Activated B cell treated with CpG ODN at 0.5 μM for 24 hours (primary cell): ENCODE data around the gene COL17A1. TPM values are rescaled to one million over a fixed set of nuclear protein-coding genes. Genes with fewer than 3 reads are reported as not detected.

ENCODE experiments used
- ATAC-seq: fragments of 200-7000 bp; cut with Tn5 transposase; one replicate; pipeline ENCODE4 v1.10.0; 2021; ENCODE audit warnings: low read depth, mild to moderate bottlenecking, moderate library complexity
- CTCF ChIA-PET: fragments of 350-600 bp; sonication (Branson Sonifier 250); formaldehyde crosslinking; loops from one replicate; lab custom pipeline; 2021; ENCODE audit warnings: antibody characterized with exemption; lab: Charles Lee
- POLR2A ChIA-PET: fragments of 350-600 bp; sonication (Branson Sonifier 250); formaldehyde crosslinking; loops from one replicate; lab custom pipeline; 2021; ENCODE audit warnings: antibody characterized with exemption; lab: Charles Lee
- DNase-seq: peaks from one replicate; pipeline ENCODE4 v3.0.0; 2022
- H3K27ac Mint-ChIP-seq: one replicate; pipeline ENCODE4 v1.8.0; 2020; ENCODE audit warnings: mixed read lengths
- H3K27me3 Mint-ChIP-seq: one replicate; pipeline ENCODE4 v1.8.0; 2021; ENCODE audit warnings: mixed read lengths
- H3K36me3 Mint-ChIP-seq: one replicate; pipeline ENCODE4 v1.8.0; 2021; ENCODE audit warnings: low read depth, mixed read lengths
- H3K4me1 Mint-ChIP-seq: one replicate; pipeline ENCODE4 v1.8.0; 2021; ENCODE audit warnings: mixed read lengths
- H3K4me3 Mint-ChIP-seq: one replicate; pipeline ENCODE4 v1.8.0; 2020; ENCODE audit warnings: mild to moderate bottlenecking, mixed read lengths
- H3K9me3 Mint-ChIP-seq: one replicate; pipeline ENCODE4 v1.8.0; 2020; ENCODE audit warnings: mixed read lengths
- intact Hi-C: fragments of 100-400 bp; cut with micrococcal nuclease; formaldehyde crosslinking; loops from one replicate; pipeline ENCODE4 v1.15.1; 2024
- total RNA-seq: library from RNA; stranded (reverse); gene quantifications from 2 replicates; pipeline ENCODE4 v1.2.3, GENCODE V29; 2022
- TF ChIP-seq, protein P1 (sequence below): fragments of 200-600 bp; IDR thresholded peaks from one replicate; pipeline ENCODE4 v1.8.0; 2022; ENCODE audit warnings: antibody characterized with exemption, mild to moderate bottlenecking

The COL17A1 gene
- total RNA-seq, 1 donor from 2014 or later = not detected

DNA sequence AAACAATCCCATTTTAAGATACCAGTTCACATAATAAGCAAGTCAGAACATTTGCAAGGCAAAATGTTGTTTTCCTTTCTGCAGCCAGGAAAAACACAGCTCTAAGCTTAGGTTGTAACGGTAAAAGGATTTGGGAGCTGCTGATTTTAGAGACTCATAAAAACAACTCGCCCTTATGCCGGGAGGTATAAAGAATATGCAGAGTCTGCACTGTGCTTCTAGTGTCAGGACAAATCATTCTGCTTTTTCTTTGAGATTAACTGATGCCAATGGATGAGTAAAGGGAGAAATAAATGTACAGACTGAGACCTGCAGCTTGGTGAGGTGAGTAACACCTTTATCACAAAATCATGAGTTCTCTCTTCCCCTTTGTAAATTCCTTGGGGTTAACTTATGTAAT is 34.3 kb upstream of the COL17A1 start:
- Mint-ChIP-seq H3K27ac (peak overlapping the region; percentile 99), H3K4me1 (peaks cover 25% of the 10 kb centered on the region), H3K9me3 (no peaks in the 10 kb centered on the region), H3K27me3 (no peaks in the 10 kb centered on the region), H3K4me3 (no peak overlapping the region), H3K36me3 (peaks cover 10% of the 10 kb centered on the region)
- DNase-seq (no peak), ATAC-seq (no peak)
- ChIA-PET POLR2A (interaction anchor here (1.0 to 3.3 kb wide), 7 partner anchors 11 to 535 kb away, joined by 3 to 28 read pairs (median 5); partner anchors contain the start of genes GSTO2, ITPRIP and SLK), CTCF (no interaction called here)
- TF ChIP-seq, protein P1, sequence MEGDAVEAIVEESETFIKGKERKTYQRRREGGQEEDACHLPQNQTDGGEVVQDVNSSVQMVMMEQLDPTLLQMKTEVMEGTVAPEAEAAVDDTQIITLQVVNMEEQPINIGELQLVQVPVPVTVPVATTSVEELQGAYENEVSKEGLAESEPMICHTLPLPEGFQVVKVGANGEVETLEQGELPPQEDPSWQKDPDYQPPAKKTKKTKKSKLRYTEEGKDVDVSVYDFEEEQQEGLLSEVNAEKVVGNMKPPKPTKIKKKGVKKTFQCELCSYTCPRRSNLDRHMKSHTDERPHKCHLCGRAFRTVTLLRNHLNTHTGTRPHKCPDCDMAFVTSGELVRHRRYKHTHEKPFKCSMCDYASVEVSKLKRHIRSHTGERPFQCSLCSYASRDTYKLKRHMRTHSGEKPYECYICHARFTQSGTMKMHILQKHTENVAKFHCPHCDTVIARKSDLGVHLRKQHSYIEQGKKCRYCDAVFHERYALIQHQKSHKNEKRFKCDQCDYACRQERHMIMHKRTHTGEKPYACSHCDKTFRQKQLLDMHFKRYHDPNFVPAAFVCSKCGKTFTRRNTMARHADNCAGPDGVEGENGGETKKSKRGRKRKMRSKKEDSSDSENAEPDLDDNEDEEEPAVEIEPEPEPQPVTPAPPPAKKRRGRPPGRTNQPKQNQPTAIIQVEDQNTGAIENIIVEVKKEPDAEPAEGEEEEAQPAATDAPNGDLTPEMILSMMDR = no peak
- intact Hi-C loops = loop anchor here (2.0 to 5.0 kb wide), 3 partner anchors 93 to 928 kb away; partner anchors contain the start of gene NT5C2

DNA sequence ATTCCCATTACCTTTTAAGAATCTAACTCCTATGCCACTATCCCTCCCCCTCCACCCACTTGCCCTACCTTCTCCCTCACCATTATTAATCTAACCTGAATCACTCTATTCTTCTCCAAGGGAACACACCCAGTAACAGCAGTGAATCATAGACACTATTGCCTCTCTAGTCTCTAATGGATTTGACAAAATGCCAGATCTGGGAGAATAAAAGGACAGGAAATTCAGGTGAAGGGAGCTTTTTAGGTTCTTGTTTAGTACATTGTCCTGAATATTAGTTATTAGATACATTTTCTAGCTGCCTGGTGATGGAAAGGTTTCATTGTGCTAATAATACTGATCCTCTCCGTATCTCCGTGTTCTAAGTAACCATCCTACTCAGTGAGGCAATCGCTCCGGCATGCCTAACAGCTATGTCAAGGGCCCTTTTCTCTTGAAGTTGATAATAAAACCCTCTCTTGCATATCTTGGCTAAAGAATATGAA is 32.2 kb upstream of the COL17A1 start:
- H3K36me3 Mint-ChIP-seq = peaks cover 7% of the 10 kb centered on the region
- no peaks in the 10 kb centered on the region for H3K9me3 Mint-ChIP-seq
- H3K4me3 Mint-ChIP-seq = no peak overlapping the region
- ChIA-PET POLR2A (no interaction called here), CTCF (no interaction called here)
- peaks cover 24% of the 10 kb centered on the region for H3K4me1 Mint-ChIP-seq
- intact Hi-C loops = no loop called here
- ATAC-seq (no peak), DNase-seq (no peak)
- no peaks in the 10 kb centered on the region for H3K27me3 Mint-ChIP-seq
- TF ChIP-seq, protein P1 = no peak
- no peak overlapping the region for H3K27ac Mint-ChIP-seq

DNA sequence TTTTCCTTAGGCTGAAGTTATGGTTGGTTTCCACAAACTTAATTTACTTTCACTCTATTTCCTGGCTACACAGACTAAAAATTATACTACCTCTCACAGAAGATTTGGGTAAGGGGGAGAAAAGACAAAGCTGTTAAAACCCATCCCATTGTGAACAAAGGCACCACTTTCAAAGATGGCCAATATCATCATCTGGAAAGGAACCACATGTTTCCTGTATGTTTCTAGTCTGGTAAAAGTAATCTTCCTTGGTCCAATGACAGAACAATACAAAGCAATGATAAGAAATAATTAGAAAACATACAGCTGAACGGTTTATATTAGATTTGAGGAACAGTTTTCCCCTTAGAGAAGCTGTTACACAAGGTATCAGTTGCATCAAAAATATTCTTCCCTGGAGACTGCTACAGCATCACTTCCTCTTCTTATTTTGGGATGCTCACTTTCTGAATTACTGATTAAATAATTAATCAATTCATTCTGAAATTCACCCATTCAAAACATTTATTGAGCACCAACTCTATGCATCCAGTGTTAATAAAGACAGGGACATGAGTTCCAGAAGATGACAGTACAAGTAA is 27.8 kb upstream of the COL17A1 start:
- intact Hi-C loops = no loop called here
- no peak overlapping the region for H3K27ac Mint-ChIP-seq
- CTCF ChIA-PET = no interaction called here
- POLR2A ChIA-PET = interaction anchor here (1.9 kb wide), 1 partner anchor 8 kb away, joined by 15 read pairs; the partner anchor contains the start of gene SFR1
- H3K9me3 Mint-ChIP-seq = no peaks in the 10 kb centered on the region
- H3K27me3 Mint-ChIP-seq = peaks cover 7% of the 10 kb centered on the region
- H3K4me3 Mint-ChIP-seq = no peak overlapping the region
- no peak for ATAC-seq
- H3K36me3 Mint-ChIP-seq = no peaks in the 10 kb centered on the region
- no peak for DNase-seq
- H3K4me1 Mint-ChIP-seq = peaks cover 12% of the 10 kb centered on the region
- TF ChIP-seq, protein P1 = no peak

DNA sequence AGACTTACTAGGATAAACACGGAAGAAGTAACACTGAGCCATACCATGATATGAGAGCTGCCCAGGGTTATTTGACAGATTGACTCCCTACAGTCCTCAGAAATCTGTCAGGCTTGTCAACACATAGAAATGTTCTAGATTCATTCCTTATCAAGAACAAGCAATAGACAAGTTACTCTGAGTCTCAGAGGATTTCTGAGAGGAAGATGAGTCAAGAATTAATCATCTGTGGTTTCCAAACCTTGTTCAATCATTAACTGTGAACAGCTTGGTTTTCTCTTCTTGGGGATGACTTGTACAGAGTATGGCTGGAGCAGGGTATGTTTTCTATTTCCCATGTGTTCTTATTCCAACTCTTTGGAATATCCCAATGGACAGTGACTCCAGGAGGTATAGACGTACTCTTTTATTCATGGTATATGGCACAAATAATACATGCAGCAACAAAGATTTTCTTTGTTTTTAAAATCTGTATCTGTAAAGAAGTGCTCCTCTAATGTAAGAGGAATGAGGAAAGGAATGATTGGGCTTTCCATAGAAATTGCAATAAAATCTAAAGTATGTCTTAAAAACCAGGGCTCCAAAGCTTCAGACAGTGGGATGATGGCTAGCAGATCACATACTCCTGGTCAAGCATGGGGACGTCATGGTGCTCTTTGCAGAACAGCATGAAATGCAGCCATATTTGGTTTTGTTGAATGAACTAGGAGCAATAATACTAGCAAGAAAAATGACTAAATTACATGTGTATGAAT is 24.4 kb upstream of the COL17A1 start:
- Mint-ChIP-seq H3K4me1 (peaks cover 12% of the 10 kb centered on the region), H3K27me3 (peaks cover 7% of the 10 kb centered on the region), H3K36me3 (no peaks in the 10 kb centered on the region), H3K9me3 (no peaks in the 10 kb centered on the region), H3K27ac (no peak overlapping the region), H3K4me3 (no peak overlapping the region)
- TF ChIP-seq, protein P1 = no peak
- intact Hi-C loops = no loop called here
- DNase-seq = no peak
- POLR2A ChIA-PET = interaction anchor here (1.1 to 2.0 kb wide), 2 partner anchors 9 to 11 kb away, joined by 3 to 13 read pairs; partner anchors contain the start of gene SFR1
- peak; percentile 62 for ATAC-seq
- CTCF ChIA-PET = no interaction called here

DNA sequence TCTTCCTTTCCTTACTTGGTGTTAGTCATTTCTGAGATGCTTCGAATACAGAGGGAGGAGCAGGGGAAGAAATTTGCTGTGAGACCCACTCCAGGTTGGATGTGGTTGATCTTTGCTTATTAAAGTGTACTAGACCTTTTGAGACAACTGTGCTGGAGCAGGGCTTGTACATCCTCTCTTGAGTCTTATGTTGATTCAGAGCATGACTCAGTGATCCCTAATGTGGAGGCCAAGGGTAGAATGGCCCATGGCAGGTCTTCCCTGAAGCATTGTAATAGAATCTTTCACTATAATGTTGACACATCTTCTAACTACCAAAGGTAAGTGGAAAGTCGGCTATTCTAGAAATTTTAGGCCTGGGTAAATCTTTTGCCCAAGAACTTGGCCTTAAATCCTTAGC is 19.2 kb upstream of the COL17A1 start:
- Mint-ChIP-seq H3K36me3 (no peaks in the 10 kb centered on the region), H3K27me3 (peaks cover 3% of the 10 kb centered on the region), H3K27ac (no peak overlapping the region), H3K4me3 (no peak overlapping the region), H3K9me3 (no peaks in the 10 kb centered on the region), H3K4me1 (peaks cover 3% of the 10 kb centered on the region)
- no peak for ATAC-seq
- no peak for DNase-seq
- CTCF ChIA-PET = no interaction called here
- POLR2A ChIA-PET = no interaction called here
- intact Hi-C loops = no loop called here
- TF ChIP-seq, protein P1 = no peak
